RWPE2 (cell line): ENCODE results near the gene DNM1.

Experiments
- ATAC-seq: fragments of 200-7000 bp; cut with Tn5 transposase; 3 replicates; pipeline ENCODE4 v1.9.1; 2021; ENCODE audit warnings: low read depth
- DNase-seq: peaks from one replicate; pipeline ENCODE4 v3.0.0-alpha.2; 2020; ENCODE audit warnings: low spot score
- H3K27ac ChIP-seq: fragments of 450-650 bp; 2 replicates; pipeline ENCODE4 v1.5.1; 2017; ENCODE audit warnings: mild to moderate bottlenecking; ENCODE audit not compliant: poor library complexity, severe bottlenecking
- H3K27me3 ChIP-seq: fragments of 250-450 bp; sonication (Bioruptor Pico); 2 replicates; pipeline ENCODE4 v1.5.1; 2021; ENCODE audit warnings: mild to moderate bottlenecking, moderate library complexity; ENCODE audit not compliant: insufficient read depth, poor library complexity, severe bottlenecking
- H3K36me3 ChIP-seq: fragments of 250-450 bp; sonication (Bioruptor Pico); 2 replicates; pipeline ENCODE4 v1.5.1; 2020; ENCODE audit warnings: low read depth, mild to moderate bottlenecking, moderate library complexity
- H3K4me1 ChIP-seq: fragments of 250-450 bp; sonication (Bioruptor Pico); 2 replicates; pipeline ENCODE4 v1.5.1; 2021; ENCODE audit warnings: mild to moderate bottlenecking, moderate library complexity; ENCODE audit not compliant: insufficient read depth, poor library complexity, severe bottlenecking
- H3K4me3 ChIP-seq: fragments of 250-450 bp; sonication (Bioruptor Pico); 2 replicates; pipeline ENCODE4 v1.5.1; 2021; ENCODE audit warnings: mild to moderate bottlenecking, moderate library complexity; ENCODE audit not compliant: severe bottlenecking
- H3K9me3 ChIP-seq: fragments of 250-450 bp; sonication (Bioruptor Pico); 2 replicates; pipeline ENCODE4 v1.5.1; 2021; ENCODE audit warnings: mild to moderate bottlenecking, moderate library complexity; ENCODE audit not compliant: severe bottlenecking
- TF ChIP-seq, protein P1 (sequence below): fragments of 450-650 bp; IDR thresholded peaks from one replicate; pipeline ENCODE4 v1.5.1; 2017; ENCODE audit warnings: mild to moderate bottlenecking, moderate library complexity; ENCODE audit not compliant: poor library complexity, severe bottlenecking

The DNM1 gene

DNA sequence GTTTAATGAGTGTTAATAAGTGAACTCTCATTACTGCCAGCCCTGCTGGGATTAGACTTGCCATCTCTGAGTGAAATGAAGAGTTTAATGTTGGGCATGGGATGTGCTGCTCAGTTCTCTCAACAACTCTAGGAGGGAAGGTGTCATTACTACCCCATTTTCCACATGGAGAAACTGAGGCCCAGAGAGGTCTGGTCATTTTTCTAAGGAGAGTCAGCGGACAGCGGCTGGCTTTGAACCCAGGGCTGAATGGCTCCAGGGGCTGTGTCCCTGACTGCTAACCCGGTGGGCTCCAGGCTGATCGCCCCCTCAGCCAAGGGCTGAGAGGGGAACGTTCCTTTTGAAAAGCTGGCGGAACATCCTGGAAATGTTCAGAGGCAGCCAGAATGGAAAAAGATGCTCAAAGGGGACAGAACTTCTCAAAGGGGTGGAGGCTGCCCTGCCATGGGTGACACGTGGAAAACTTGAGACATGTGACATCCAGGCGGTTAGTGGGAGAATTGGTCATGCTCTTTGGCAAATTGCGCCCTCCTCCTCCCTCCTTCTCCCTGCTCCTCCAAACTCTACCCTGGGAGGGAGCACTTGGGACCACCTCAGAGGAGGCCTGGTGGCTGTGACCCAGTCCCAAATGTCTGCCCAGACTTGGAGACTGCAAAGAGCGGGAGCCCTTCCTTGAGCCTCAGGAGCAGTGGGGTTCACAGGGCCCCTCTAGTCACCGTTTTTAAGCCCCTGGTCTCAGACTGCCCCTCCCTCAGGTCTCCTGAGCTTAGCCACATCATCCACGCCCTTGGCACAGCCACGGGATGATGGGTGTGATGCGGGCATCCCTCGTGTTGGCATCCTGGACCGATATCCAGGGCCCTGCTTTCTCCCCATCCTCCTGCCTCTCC, 28.7 kb downstream of the DNM1 start:
- Histone ChIP-seq H3K27ac (no peak overlapping the region), H3K36me3 (no peaks in the 10 kb centered on the region), H3K4me1 (no peaks in the 10 kb centered on the region), H3K9me3 (no peaks in the 10 kb centered on the region), H3K27me3 (no peaks in the 10 kb centered on the region), H3K4me3 (no peak overlapping the region)
- TF ChIP-seq, protein P1, sequence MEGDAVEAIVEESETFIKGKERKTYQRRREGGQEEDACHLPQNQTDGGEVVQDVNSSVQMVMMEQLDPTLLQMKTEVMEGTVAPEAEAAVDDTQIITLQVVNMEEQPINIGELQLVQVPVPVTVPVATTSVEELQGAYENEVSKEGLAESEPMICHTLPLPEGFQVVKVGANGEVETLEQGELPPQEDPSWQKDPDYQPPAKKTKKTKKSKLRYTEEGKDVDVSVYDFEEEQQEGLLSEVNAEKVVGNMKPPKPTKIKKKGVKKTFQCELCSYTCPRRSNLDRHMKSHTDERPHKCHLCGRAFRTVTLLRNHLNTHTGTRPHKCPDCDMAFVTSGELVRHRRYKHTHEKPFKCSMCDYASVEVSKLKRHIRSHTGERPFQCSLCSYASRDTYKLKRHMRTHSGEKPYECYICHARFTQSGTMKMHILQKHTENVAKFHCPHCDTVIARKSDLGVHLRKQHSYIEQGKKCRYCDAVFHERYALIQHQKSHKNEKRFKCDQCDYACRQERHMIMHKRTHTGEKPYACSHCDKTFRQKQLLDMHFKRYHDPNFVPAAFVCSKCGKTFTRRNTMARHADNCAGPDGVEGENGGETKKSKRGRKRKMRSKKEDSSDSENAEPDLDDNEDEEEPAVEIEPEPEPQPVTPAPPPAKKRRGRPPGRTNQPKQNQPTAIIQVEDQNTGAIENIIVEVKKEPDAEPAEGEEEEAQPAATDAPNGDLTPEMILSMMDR: no peak
- DNase-seq (no peak), ATAC-seq (no peak)

DNA sequence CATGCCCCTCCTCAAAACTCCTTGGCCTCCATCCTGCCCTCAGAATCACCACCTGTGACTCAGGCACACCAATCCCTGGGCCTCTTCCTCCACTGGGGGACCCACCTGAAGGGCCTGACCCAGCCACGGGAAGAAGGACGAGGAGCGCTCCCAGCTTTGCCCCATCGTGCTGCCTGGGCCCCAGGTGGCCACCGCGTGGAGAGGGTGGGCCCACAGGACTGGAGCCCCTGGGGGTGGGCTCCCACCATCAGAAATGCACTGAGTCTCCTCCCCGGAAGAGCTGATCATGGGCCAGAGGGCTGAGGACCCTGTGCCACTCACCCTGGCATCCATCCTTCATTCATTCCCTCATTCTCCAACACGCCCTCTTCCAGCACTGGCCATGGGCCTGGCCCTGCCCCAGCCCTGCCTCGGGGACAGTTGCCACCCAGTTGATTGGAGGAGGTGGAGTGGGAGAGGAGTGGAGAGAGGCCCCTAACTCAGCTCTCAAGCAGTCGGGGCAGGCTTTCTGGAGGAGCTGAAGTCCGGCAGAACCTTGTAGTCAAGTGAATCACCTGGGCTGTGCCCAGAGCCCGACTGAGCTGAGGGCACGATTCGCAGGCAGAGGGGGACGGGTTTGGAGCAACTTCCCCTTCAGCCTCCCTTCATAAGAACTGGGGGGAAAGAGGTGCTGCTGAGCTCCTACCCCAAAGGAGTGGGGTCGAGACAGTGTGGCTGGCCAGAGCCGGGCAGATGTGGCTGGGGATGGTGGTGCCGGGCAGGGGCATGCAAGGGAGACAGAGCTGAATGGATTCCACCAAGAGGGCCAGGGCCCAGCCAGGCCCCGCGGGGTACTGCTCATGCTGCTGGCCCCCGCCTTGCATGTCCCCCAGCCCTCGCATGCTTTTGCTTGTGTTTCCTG, 29.6 kb downstream of the DNM1 start:
- TF ChIP-seq, protein P1: no peak
- Histone ChIP-seq H3K27ac (no peak overlapping the region), H3K9me3 (no peaks in the 10 kb centered on the region), H3K36me3 (no peaks in the 10 kb centered on the region), H3K4me1 (no peaks in the 10 kb centered on the region), H3K4me3 (no peak overlapping the region), H3K27me3 (no peaks in the 10 kb centered on the region)
- DNase-seq (no peak), ATAC-seq (peak; percentile 36; the same call in 2 of the 3 replicates)

DNA sequence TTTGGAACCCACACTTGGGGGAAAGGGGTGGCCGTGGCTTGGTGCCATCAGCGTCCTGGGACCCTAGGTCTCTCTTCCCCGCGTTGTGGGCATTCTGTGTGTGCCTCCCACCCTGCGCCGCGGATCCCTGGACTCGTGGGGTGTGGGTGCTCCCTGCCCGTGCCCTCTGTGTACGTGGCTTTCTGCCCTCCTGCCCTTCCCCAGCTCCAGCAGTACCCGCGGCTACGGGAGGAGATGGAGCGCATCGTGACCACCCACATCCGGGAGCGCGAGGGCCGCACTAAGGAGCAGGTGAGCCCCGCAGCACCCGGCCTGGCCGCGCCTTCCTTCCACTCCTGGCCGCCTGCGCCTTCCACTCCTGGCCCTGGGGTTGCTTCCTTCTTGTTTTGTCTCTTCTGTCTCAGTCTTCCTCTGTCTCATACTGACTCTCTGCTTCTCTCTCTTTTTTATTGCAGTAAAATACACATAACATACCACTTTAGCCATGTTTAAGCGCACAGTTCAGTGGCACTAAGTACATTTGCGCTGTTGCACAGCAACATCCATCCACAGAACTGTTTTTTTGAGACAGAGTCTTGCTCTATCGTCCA, 30.7 kb downstream of the DNM1 start:
- H3K4me1 ChIP-seq: no peaks in the 10 kb centered on the region
- ATAC-seq (no peak), DNase-seq (no peak)
- TF ChIP-seq, protein P1: no peak
- no peak overlapping the region for H3K4me3 ChIP-seq
- H3K36me3 ChIP-seq: no peaks in the 10 kb centered on the region
- H3K27ac ChIP-seq: no peak overlapping the region
- H3K27me3 ChIP-seq: no peaks in the 10 kb centered on the region
- H3K9me3 ChIP-seq: no peaks in the 10 kb centered on the region

DNA sequence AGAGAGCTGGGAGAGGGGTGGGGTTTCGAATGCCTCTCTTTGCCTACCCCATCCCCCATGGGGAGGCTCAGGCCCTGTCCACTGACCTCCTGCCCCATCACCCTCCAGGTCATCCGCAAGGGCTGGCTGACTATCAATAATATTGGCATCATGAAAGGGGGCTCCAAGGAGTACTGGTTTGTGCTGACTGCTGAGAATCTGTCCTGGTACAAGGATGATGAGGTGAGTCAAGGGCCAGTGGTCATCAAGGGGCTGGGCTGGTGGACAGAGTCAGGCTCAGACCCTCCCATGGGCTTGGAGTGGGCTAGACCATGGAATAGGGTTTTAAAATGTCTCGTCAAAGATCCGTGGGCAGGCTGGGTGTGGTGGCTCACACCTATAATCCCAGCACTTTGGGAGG, 38.9 kb downstream of the DNM1 start:
- no peak for DNase-seq
- no peaks in the 10 kb centered on the region for H3K36me3 ChIP-seq
- H3K4me3 ChIP-seq: no peak overlapping the region
- no peak overlapping the region for H3K27ac ChIP-seq
- no peaks in the 10 kb centered on the region for H3K4me1 ChIP-seq
- TF ChIP-seq, protein P1: no peak
- H3K27me3 ChIP-seq: no peaks in the 10 kb centered on the region
- H3K9me3 ChIP-seq: no peaks in the 10 kb centered on the region
- no peak for ATAC-seq
